ENCODE results near the gene NECTIN1.

NECTIN1 gene

DNA sequence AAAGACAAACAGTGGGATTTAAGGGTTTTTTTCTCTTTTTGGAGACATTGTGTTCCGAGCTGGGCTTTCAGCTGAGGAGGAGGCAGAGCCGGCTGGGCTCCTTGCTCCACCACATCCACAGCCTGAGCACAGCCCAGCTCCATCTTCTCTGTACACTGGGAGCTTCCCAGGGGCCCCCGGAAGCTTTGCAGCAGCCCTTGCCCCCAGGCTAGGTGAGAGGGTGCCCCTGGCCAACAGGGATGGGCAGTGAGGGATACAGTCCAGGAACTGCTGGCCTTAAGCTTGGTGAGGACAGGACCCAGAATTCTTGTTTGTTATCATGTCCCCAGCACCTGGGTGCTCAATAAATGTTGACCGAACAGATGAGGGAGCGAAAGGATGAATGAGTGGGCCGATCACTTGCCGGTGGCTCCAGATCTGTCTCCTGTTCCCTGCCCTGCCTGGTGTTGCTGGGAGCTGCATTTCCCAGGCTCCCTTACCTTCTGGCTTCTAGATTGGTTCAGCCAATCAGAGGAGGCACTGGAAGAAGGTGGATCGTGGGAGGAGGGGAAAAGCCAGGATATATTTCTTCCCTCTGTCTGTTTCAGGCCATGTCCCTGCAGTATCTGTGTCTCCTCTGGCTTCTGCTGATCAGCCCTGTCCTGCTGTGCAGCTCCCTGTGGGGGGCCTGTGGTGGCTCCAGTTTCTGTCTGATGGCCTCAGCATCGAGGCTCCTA, 26.5 kb upstream of the NECTIN1 start:
- peak; percentile 56 for DNase-seq

- DNase-seq: no peak
Observed at GRCh38 chr11:119754656-119755355, 25.8 kb upstream of the NECTIN1 start.

DNA sequence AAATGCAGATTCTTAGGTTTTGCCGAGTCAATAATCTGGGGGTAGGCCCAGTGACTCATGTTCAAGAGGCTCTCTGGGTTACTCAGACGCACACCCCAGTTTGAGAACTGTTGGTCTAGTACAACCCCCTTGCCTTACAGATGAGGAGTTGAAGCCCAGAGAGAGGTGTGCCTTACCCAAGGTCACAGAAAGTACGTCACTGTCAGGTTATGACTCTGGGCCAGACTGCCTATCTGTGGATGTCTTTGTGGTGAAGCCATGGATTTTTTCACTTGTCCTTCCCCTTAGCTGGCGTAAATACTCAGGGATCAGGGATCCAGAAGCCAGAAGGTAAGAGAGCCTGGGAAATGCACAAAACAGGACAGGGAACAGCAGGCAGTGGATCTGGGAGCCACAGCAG, 25.2 kb upstream of the NECTIN1 start:
- no peak for DNase-seq

DNA sequence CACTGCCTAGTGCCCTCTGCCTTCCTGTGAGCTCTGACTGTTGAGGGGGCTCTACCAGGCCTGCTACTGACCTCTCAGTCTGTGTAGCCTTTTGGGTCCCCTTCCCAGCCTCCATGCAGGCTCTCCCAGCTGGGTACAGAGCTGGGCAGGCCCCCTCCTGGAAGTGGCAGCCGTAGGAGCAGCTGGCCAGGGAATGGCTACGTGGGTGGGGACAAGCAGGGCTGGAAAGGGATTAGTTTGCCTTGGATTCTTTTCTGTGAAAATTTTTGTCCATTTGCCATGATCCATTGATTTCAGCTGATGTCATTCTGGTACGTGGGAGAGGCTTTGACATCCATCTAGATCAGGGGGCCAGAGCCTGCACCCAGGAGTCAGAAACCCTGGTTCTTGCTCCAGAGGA, 23.9 kb upstream of the NECTIN1 start:
- no peak for DNase-seq

- no peak for DNase-seq
Observed at GRCh38 chr11:119752345-119752871, 23.4 kb upstream of the NECTIN1 start.

DNA sequence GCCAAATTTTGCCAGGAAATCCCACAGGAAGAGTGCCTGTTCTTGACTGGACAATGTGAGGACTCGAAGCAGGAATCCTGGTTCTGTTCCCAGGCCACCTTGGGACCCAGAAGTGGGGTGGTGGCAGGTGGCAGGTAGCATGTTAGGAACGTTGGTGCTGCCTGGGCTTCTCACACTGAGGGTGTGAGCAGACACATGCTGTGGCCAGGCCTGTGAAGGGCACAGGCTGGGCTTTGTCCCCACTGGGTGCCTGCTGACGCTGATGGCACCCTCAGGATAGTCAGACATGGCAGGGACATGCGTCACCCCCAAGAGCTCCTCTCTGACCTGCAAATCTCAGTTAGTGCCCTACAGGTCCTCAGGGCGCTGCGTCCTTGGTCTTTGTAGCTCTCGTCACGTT, 21.1 kb upstream of the NECTIN1 start:
- peak; percentile 28 for DNase-seq

- DNase-seq: no peak
Observed at GRCh38 chr11:119749006-119749565, 20.1 kb upstream of the NECTIN1 start.

GRCh38 chr11:119747868-119748660, 19.1 kb upstream of the NECTIN1 start:
- peak; percentile 52 for DNase-seq

DNA sequence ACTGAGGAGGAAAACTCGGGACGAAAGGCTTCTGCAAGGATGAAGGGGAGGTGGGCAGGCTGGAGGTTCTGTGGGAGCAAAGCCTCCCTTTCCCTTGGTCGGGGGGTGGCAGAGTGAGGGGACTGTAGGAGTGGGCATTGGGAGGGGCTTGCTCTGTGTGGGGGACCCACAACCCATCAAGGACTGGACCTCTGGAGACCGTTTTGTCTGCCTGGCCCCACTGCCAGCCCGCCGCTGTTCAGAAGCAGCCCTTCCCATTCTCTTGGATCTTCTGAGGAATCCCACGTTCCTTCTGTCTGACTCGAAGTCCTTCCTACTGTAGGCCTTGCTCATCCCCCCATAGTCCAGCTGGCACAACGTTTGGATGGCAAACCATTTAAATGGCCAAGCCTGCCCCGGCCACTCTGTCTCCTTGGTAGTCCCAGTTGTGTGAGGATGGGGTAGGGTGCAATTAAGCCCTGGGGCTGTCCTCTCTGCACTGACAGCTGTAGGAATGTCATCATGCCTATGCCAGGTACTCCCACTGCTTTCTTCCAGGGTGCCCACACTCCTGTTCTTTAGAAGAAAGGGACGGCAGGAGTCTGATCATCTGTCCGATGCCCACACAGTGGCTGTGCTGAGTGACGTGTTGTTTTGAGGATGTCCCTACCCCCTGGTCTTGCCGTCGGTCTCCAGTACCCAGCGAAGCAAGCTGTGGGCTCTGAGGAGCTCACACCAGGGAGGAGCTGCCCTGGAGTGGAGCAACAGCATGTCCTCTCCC, 17.0 kb upstream of the NECTIN1 start:
- no peak for DNase-seq

- DNase-seq: no peak
Observed at GRCh38 chr11:119745112-119745511, 16.1 kb upstream of the NECTIN1 start.

- no peak for DNase-seq
Observed at GRCh38 chr11:119744577-119744976, 15.6 kb upstream of the NECTIN1 start.

GRCh38 chr11:119743006-119743405, 14.0 kb upstream of the NECTIN1 start:
- no peak for DNase-seq

GRCh38 chr11:119742263-119742861, 13.4 kb upstream of the NECTIN1 start:
- peak; percentile 82 for DNase-seq

GRCh38 chr11:119741369-119742262, 12.6 kb upstream of the NECTIN1 start:
- DNase-seq: peak; percentile 84

DNA sequence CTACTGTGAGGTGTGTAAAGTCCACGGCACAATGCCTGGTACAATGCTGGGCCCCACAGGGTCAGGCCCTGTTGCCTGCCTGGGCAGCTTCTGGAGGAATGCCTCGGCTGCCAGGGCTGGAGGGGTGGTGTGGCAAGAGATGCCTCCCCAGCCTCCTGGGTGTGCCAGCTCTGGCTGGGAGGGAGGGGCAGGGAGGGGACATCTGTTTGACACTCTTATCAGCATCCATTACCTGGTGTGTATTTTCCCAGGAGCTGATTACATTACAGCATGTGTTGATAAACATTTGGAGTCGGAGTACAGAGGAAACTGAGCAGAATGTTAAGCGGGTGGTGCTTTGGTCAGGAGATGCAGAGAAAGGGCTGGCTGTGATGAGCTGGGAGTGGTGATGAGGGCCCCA, 11.0 kb upstream of the NECTIN1 start:
- no peak for DNase-seq

GRCh38 chr11:119739021-119739703, 10.2 kb upstream of the NECTIN1 start:
- no peak for DNase-seq

DNA sequence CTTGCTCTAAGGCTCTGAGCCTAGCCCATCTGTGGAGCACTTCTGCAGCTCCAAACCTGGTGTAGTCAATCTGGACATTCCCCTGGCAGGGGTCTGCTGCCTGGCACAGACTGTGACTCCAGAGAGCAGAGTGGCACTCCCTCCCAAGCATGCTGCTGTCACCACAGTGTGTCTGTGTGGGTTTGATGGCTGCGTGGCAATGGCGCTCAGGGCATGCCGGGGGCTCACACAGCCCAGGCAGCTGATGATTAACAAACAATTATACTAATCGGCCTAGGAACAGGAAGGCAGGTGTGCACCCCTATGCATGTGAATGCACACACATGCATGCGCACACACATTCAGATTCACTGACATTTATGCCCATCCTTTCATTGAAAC, 9.0 kb upstream of the NECTIN1 start:
- DNase-seq: no peak

DNA sequence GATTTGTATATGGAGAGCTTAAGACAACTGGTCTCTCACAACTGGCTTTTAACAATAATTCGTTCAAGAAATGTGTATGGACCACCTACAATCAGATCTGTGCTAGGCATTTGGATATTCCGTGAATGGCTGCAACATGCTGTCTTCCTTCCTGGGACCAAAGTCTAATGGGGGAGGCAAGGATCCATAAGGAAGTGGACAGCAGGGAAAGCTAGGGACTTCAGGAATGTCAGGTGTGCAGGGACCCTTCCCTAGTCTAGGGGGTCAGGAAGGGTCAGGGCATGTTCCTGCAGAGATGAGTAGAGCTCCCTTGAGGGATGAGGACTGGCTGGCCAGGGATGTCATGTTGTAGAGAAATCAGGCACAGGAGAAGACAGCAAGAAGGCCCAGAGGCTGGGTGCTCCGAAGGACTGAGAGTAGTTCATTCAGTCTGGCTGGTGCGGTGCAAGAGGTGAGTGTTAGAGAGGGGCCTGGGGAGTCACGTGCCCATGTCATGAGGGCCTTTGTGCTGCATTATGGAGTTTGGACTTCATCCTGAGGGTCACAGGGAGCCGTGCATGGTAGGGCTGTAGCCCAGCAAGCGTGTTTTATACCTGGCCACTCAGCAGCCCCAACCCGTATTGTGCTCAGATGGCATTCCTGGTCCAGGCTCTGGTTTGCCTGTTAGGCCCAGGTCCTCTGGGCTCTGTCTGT, 8.5 kb upstream of the NECTIN1 start:
- no peak for DNase-seq

DNA sequence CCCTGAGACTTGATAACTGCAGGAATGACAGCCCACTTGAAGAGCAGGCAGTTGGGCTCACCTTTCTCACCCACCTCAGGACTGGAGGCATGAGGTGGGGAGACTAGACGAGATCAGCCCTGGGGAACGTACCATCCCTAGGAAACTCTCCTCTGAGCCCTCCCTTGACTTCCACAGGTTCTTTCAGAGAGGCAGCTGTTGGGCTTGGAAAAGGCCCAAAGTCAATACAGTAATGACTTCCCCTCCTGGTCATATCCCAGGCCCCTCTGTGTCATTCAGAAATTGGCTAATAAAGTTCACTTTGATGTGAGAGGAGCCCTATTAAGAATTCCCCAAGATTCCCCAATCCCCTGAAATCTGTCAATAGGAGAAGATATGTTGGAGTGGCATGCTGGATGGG, 5.8 kb upstream of the NECTIN1 start:
- DNase-seq: no peak
